HG02943 (cell line): ENCODE measurements around the gene SLC6A6.

Source experiments
- ATAC-seq: cut with Tn5 transposase; IDR thresholded peaks from one replicate; pipeline ENCODE4 v1.9.1; 2021; ENCODE audit warnings: mild to moderate bottlenecking, low read depth, moderate library complexity; ENCODE audit not compliant: unreplicated experiment

The SLC6A6 gene

GRCh38 chr3:14371573-14372474 lies 30.6 kb upstream of the SLC6A6 start:
- no peak for ATAC-seq

GRCh38 chr3:14372587-14372986 lies 29.8 kb upstream of the SLC6A6 start:
- no peak for ATAC-seq

- ATAC-seq = no peak
Observed at GRCh38 chr3:14373753-14374376, 28.5 kb upstream of the SLC6A6 start.

- ATAC-seq = no peak
Observed at GRCh38 chr3:14374444-14374883, 27.9 kb upstream of the SLC6A6 start.

GRCh38 chr3:14375192-14375591 lies 27.2 kb upstream of the SLC6A6 start:
- no peak for ATAC-seq

- ATAC-seq = no peak
Observed at GRCh38 chr3:14376348-14377043, 25.9 kb upstream of the SLC6A6 start.

GRCh38 chr3:14377044-14377837 lies 25.2 kb upstream of the SLC6A6 start:
- ATAC-seq = no peak

GRCh38 chr3:14377838-14378169 lies 24.6 kb upstream of the SLC6A6 start:
- no peak for ATAC-seq

- ATAC-seq = no peak
Observed at GRCh38 chr3:14378415-14378814, 24.0 kb upstream of the SLC6A6 start.

GRCh38 chr3:14379843-14380242 lies 22.6 kb upstream of the SLC6A6 start:
- ATAC-seq = no peak

GRCh38 chr3:14386254-14386653 lies 16.2 kb upstream of the SLC6A6 start:
- no peak for ATAC-seq

- ATAC-seq = no peak
Observed at GRCh38 chr3:14388201-14388600, 14.2 kb upstream of the SLC6A6 start.

GRCh38 chr3:14389166-14389606 lies 13.2 kb upstream of the SLC6A6 start:
- no peak for ATAC-seq

GRCh38 chr3:14389716-14390115 lies 12.7 kb upstream of the SLC6A6 start:
- ATAC-seq = no peak

- ATAC-seq = no peak
Observed at GRCh38 chr3:14391033-14391432, 11.4 kb upstream of the SLC6A6 start.

- ATAC-seq = no peak
Observed at GRCh38 chr3:14392231-14392630, 10.2 kb upstream of the SLC6A6 start.

GRCh38 chr3:14392803-14393319 lies 9.5 kb upstream of the SLC6A6 start:
- ATAC-seq = no peak

GRCh38 chr3:14393440-14394106 lies 8.8 kb upstream of the SLC6A6 start:
- no peak for ATAC-seq

GRCh38 chr3:14396031-14396692 lies 6.2 kb upstream of the SLC6A6 start:
- ATAC-seq = no peak
